Adrenal gland (tissue), 5 donors: ENCODE measurements around the gene CAPN15.

Experiments used
- POLR2A ChIP-seq, 2 donors: fragments of 450-650 bp; IDR thresholded peaks; one replicate each; pipeline ENCODE4 v1.6.1; 2017; ENCODE audit warnings: antibody characterized with exemption in 2 of 2, mild to moderate bottlenecking in 2 of 2, moderate library complexity in 1 of 2
- TF ChIP-seq, protein P1 (sequence below), 6 experiments: fragments of 450-650 bp in 4 of 6; fragments of 200-600 bp in 2 of 6; sonication (generic) in 1 of 6; IDR thresholded peaks; 1 replicate in 5 of 6; 2 replicates in 1 of 6; pipeline versions ENCODE4 v1.5.1 to v1.8.0; 2016 to 2021; ENCODE audit warnings: antibody characterized with exemption in 6 of 6, mild to moderate bottlenecking in 2 of 6, moderate library complexity in 1 of 6
- donor health status: DM: no; HTN: no; CAD: no.

DNA sequence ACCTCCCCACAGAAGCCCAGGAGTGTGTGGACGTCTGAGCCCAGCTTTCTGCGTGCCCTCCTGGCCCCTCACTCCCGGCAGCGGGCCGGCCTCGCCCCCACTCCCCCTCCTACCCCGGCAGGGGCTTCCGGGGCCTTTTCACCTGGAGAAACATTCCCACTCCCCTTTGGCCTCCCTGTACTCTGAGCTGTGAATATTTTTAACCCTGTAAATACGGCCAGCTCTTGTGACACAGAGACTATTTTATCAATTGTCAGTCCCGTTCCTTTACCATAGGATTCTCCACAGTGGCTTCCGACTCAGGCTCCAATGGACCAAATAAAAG, 26.7 kb downstream of the CAPN15 start:
- TF ChIP-seq, protein P1, sequence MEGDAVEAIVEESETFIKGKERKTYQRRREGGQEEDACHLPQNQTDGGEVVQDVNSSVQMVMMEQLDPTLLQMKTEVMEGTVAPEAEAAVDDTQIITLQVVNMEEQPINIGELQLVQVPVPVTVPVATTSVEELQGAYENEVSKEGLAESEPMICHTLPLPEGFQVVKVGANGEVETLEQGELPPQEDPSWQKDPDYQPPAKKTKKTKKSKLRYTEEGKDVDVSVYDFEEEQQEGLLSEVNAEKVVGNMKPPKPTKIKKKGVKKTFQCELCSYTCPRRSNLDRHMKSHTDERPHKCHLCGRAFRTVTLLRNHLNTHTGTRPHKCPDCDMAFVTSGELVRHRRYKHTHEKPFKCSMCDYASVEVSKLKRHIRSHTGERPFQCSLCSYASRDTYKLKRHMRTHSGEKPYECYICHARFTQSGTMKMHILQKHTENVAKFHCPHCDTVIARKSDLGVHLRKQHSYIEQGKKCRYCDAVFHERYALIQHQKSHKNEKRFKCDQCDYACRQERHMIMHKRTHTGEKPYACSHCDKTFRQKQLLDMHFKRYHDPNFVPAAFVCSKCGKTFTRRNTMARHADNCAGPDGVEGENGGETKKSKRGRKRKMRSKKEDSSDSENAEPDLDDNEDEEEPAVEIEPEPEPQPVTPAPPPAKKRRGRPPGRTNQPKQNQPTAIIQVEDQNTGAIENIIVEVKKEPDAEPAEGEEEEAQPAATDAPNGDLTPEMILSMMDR (IDR thresholded peaks at IDR 0.05) = no peak
- no peak for TF ChIP-seq POLR2A (IDR thresholded peaks at IDR 0.05)
